ENCODE data around the gene VAMP7.

DNA sequence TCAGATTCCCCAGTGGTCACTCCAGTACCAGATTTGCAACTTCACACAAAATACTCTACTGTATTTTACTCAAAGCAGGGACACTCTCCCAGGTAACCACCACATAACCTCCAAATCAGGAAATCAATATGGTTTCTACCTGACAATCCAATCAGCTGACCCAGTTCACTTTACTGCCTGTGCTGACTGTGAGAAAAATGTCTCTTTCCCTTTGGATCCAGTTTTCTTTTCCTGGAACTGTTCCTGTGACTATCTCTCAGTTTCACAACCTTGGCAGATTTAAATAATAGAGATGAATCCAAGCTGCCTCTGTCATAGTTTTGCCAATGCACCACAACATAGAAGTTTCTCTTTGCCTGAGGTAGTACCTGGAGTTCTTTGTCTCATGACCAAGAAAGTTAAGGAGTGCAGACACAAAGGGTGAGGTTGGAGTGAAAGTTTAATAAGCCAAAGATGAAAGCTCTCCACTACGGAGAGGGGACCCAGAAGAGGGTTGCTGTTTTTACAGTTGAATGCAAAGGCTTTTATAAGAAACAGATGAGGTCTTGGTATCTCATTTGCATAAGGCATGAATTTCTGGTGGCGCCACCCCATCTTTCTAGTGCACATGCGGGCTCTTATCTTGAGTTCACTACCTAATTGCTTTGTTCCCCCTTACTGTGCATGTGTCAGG, 86.6 kb downstream of the VAMP7 start:
- TF ChIP-seq, protein P1, sequence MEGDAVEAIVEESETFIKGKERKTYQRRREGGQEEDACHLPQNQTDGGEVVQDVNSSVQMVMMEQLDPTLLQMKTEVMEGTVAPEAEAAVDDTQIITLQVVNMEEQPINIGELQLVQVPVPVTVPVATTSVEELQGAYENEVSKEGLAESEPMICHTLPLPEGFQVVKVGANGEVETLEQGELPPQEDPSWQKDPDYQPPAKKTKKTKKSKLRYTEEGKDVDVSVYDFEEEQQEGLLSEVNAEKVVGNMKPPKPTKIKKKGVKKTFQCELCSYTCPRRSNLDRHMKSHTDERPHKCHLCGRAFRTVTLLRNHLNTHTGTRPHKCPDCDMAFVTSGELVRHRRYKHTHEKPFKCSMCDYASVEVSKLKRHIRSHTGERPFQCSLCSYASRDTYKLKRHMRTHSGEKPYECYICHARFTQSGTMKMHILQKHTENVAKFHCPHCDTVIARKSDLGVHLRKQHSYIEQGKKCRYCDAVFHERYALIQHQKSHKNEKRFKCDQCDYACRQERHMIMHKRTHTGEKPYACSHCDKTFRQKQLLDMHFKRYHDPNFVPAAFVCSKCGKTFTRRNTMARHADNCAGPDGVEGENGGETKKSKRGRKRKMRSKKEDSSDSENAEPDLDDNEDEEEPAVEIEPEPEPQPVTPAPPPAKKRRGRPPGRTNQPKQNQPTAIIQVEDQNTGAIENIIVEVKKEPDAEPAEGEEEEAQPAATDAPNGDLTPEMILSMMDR (IDR thresholded peaks at IDR 0.05) = no peak
- TF ChIP-seq POLR2A (IDR thresholded peaks at IDR 0.05) = no peak
- no peak for TF ChIP-seq EP300 (IDR thresholded peaks at IDR 0.05)
